DMS53 treated with DMSO at 0.1 percent for 48 hours (cell line): ENCODE results near the gene NSMCE4A.
"Not testable (repeated sequence)": the region's sequence is repeated elsewhere in the genome, so short reads cannot be mapped to it uniquely, and the experiment has no call there.

Experiments
- DNase-seq: peaks from one replicate; lab custom pipeline; 2025; ENCODE audit not compliant: unreplicated experiment; lab: John Stamatoyannopoulos, UW

The NSMCE4A gene, protein sequence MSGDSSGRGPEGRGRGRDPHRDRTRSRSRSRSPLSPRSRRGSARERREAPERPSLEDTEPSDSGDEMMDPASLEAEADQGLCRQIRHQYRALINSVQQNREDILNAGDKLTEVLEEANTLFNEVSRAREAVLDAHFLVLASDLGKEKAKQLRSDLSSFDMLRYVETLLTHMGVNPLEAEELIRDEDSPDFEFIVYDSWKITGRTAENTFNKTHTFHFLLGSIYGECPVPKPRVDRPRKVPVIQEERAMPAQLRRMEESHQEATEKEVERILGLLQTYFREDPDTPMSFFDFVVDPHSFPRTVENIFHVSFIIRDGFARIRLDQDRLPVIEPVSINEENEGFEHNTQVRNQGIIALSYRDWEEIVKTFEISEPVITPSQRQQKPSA

DNA sequence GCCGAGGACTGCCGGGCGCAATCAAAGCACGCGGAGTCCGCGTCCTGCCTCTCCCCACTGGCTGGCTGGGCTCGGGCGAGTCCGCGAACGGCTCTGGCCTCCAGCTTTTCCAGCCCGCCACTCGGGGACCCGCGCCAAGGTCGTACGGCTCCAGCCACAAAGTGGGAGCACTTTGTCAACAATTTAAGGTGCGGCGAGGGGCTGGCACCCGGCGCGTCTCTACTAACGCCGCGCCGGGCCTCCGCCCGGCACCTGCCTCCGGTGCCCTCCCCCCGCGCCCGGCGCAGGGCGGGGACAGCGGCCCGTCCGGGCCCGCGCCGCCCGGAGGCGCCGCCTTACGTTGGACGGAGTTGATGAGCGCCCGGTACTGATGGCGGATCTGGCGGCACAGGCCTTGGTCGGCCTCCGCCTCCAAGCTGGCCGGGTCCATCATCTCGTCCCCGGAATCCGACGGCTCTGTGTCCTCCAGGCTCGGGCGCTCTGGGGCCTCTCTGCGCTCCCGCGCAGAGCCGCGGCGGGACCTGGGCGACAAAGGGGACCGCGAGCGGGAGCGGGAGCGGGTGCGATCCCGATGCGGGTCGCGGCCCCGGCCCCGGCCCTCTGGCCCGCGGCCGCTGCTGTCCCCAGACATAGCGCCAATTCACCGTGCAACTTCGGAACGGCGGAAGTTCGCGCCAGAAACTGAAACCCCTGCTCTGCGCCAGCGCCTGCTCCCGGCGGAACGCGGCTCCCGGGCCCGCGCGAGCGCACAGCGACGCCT is at the start of gene NSMCE4A:
NSMCE4A (minus strand) TSS at position 683 of the 760 bp plus-strand sequence; CDS start at position 631, 52 bp downstream.
- DNase-seq, result peak; percentile 66

DNA sequence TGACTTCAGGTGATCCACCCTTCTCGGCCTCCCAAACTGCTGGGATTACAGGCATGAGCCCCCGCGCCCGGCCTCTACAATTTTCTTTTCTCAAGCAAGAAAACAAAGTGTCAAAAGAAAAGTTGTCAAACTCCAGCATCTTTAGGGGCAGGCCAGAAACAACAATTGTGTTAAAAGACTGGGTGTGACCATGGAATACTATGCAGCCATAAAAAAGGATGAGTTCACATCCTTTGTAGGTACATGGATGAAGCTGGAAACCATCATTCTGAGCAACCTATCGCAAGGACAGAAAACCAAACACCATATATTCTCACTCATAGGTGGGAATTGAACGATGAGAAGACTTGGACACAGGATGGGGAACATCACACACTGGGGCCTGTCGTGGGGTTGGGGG is 48.2 kb upstream of the NSMCE4A start:
- DNase-seq, result not testable (repeated sequence)

DNA sequence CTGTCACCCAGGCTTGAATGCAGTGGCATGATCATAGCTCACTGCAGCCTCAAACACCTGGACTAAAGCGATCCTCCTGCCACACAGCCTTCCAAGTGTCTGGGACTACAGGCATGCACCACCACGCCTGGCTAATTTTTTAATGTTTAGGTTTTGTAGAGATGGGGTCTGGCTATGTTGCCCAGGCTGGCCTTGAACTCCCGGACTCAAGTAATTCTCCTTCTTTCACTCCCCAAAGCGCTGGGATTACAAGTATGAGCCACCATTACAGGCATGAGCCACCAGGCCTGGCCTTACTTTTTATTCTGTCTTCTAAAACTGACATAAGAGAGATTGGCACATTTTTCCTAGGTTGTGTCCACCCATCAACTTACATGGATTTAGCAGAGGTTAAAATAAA is 47.3 kb upstream of the NSMCE4A start:
- DNase-seq, result no peak

DNA sequence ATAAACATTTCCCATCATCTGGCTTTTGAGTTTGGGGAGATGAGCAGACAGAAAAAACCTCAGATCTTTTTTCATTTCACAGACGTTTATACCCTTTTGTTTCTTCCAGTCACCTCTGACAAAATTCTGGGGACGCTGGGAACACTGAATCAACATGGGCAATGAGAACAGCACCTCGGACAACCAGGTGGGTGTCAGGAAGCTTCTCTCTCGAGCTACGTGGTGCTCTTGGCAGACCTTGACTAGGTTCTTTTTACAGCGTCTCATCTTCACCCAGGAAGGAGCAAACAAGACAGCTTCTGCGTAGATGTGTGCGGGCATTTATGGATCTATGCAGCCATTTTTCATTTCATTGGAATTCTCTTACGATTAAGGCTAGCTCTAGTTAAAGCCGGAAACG is 46.8 kb upstream of the NSMCE4A start:
- DNase-seq, result no peak

DNA sequence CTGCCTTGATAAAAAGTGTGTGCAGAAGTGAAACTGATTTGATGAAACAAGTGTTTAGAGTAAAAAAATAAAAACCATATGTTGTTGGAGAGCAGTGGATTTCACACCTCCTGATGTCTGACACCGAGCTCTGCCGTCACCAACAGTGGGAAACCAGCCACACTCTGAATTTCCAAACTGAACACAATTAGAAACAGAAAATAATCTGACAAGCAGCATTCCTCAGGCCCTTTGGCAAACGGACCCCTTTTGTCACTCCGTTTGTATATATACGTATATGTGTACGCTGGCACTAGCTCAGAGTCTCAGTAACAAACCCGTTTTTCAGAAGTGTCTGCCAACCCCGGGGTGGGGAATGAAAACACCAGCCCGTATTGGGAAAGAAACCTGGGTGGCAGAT is 46.4 kb upstream of the NSMCE4A start:
- no peak for DNase-seq

DNA sequence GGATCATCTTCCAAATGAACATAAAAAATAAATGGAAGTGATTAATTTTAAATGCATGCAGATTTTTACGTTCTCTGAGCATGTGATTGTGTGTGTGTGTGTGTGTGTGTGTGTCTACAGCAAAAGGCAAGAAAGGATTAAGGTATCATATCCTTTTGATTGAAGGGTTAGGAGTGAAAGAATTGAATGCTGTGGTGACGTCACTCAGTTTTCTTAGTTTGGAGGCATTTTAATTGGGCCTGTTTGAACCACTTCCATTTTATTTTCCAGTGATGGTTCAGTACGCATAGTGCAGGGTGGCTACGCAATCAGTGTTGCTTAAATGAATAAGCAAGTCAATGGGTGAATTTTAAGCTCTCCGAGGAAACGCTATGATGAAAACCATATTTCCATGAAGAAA is 45.2 kb upstream of the NSMCE4A start:
- DNase-seq, result no peak

DNA sequence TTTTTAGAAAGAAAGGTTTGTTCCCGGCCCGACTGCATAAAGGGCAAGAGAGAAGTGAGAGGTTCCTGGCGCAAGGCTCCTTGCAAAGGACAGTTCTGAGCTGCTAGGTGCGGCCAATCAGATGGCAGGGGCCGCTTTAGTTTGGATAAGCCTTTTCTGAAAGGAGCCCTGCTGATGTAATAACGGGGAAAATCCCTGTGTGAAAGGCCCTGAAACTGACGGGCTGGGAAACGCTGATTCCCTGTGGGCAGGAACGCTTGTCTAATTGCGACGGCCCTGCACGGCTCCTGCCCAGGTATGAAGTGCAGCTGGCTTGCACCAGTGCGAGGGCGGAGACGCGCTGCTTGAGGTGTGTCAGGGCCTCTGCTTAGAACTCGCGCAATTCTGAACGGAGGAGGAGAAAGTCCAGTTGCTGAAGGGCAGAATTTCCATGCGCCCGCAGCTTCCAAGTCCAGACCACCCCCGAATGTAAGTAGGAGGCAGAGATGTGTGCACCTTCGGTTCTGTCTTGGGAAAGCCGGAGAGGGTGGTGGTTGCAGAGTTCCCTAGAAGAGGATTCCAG is 44.5 kb upstream of the NSMCE4A start:
- peak; percentile 80 for DNase-seq

DNA sequence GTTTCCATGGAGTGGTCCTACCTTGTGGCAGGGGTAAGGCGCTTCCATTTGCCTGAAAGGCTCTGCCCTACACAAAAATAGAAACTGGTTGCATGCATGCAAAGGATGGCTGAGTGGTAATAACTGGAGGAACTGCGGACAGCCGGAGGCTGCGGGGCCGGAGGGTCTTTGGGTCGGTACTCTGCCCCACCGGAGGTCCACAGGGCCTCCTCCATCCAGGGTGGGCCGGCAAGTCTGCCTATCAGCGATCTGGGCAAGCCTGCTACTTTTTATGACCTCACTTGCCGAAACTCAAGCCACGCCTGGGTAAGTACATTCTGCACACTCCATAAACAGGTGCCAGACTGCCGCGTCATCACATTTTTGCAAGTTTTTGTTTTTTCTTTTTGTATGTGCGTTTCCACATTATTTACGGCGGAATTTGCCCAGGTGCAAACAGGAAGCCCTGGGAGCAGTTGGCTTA is 44.0 kb upstream of the NSMCE4A start:
- DNase-seq, result no peak

DNA sequence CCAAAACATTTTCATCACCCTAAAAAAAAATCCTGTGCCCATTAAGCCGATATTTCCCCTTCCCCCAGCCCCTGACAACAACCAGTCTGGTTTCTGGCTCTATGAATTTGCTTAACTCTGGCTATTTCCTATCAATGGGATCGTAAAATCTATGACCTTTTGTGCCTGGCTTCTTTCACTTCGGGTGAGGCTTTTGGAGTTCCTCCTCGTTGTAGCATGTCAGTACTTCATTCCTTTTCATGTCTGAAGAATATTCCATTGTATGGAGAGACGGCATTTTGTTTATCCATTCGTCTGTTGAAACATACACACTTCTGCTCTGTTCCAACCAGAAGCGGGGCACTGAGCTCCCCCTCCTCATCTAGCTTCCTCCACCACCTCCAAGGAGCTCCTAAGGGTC is 43.5 kb upstream of the NSMCE4A start:
- DNase-seq, result no peak

DNA sequence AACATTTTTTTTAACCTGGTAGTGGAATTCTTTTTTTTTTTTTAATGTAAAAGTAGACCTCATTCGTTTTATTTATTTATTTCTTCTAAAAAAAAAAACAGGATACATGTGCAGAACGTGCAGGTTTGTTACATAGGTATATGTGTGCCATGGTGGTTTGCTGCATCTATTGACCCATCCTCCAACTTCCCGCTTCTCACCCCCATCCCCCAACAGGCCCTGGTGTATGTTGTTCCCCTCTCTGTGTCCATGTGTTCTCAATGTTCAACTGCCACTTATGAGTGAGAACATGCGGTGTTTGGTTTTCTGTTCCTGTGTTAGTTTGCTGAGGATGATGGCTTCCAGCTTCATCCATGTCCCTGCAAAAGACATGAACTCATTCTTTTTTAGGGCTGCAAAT is 42.9 kb upstream of the NSMCE4A start:
- not testable (repeated sequence) for DNase-seq

DNA sequence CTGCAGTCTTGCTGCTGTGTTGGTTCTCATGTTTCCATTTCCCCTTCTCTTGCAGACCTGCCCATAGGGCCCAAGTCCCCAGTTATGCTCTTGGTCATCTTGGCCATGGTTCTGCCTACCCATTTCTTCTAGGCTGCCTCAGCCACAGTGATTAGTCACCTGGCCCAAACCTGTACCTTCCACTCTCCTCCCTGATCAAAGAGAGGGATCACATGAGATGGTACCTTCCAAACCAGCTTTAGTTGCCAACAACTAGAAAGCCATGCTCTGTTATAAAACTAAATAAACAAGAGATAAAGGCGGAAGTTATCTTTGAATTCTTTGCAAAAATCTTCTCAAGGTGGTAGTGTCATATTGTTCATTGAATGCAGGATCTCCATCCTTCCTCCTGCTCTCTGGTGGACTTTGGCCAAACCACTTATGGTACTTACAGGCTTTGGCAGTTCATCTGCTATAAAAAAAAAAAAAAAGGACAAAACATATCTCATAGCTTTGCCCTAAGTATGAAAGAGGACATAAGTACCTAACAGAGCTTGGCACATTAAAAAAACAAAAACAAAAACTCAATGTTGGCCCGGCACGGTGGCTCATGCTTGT is 39.7 kb upstream of the NSMCE4A start:
- peak; percentile 21 for DNase-seq

DNA sequence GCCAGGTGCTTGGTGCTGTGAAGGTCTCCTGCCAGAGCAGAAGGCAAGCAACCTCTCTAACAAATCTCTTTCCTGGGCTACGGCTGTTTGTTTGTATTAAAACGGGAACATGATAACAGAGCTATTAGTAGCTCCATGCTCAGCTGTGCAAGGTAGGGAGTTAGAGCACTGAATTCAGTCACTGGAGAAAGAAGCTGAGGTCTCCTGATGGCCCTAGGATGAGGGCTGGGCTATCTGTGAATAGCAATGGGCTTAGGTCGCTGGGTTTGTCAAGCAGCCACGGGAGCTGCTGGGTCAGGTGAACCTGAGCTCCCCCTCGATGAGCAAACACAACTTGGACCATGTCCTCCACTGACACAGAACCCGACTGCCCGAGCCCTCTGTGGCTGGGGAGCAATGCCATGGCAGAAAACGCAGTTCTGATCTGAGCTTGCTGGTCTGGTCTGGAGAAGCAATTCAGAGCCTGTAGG is 38.3 kb upstream of the NSMCE4A start:
- DNase-seq, result no peak

DNA sequence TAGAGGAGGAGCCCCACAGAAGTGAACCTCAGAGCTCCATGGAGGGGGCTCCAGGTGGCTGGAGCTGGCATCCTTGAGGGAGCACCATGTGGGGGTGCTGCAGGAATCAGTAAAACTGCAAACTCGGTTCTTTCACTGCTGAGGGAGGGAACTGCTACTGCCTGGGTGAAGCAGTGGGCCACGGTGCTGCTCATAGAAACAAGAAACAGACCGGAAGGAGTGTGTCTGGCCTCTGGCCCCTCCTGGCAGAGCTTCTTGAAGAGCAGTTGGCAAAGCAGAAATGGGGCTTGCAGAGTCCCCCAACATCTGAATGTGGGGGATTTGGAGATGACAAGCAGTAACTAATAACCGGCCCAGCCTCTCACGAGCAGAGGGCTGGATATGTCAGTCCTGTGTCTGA is 37.7 kb upstream of the NSMCE4A start:
- DNase-seq, result no peak

DNA sequence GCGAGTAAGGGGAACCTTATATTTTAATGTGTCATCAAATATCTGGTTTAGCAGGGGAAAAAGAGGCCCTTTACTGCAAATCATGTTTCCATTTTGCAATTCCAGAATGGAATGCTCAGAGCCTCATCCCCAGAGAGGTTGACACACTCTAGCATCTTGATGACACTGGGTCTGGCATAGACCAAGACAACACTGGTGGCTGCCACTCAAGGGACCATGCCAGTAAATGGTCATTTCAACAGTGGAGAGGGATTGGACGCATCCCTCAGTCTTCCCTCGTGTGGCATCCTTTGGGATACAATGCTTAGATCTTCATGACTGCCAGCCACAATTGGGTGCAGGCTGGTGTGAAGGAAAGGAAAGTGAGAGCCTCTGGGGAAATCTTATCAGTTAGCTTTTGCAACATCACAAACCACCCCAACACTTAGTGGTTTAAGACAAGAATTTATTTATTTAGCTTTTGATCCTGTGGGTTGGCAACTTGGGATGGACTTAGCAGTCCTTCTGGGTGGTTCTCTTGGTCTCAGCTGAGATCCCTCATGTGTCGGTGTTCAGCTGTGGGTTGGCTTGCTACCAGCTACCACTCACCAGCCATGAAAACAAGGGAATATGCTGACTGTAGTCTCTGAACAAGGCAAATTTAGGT is 35.5 kb upstream of the NSMCE4A start:
- no peak for DNase-seq

DNA sequence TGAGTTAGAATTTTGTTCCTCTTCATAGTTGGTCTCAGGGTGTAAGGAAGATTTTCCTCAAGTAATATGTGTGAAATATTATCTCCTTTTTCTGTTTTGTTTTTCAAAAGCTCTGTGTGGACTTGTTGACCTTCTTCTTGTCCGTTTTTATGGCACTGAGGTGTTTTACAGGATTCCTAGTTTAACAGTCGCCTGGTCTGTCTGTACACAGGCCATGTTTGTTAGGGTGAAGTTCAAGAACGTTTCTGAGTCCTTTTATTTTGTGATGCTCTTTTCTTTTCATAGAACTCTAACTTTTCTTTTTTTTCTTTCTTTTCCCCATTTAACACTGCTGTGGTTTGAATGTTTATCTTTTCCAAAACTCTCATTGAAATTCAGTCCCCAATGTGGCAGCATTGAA is 32.4 kb upstream of the NSMCE4A start:
- no peak for DNase-seq

DNA sequence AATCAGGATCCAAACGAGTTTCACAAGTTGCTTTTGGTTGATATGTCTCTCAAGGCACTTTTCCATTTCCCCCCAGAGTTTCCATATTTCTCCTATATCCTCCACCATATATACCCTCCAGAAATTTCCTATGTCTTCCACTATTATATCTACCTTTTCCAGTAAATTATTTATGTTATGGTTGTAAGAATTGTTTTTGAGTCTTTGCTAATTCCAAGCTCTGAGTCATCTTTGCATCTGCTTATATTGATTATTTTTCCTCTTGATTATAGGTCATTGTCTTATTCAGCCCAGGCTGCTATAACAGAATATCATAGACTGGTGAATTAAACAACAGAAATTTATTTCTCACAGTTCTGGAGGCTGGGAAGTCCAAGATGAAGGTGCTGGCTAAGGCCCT is 26.7 kb upstream of the NSMCE4A start:
- no peak for DNase-seq

DNA sequence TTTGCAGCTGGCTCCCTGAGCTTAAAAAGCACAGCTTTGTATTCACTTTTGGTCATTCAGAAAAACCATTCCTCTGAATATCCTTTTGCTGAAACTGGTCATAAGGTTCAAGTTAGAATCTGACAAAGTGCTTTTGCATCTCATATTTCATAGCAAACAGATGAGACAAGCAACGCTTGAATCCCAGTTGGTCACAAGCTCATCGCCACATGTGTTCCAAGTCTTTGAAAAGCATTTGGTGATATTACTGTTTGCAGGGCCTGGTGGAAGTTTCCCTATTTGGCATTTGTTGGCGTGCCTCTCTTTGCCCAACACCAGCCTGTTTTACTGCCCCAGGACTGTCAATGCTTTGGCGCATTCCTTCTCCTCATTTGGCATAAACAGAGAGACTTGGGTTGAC is 24.3 kb upstream of the NSMCE4A start:
- no peak for DNase-seq

DNA sequence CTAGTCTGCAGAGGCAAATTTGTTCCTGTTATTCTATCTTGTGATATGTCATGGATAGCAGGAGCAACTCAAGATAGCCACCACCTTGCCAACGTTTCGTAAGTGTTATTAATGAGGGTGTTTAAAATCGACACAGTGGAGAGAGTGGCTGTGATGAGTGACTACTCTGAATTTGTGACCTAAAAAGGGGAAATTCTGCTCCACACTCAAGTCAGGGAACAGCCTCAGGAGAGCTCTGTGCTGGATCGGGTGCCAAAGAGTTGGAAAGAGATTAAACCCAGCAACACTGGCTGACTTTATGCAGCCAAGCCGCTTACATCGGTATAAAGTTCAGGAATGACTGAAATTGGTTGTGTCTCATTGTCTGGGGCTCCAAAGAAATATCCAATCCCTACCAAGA is 23.4 kb upstream of the NSMCE4A start:
- DNase-seq, result no peak

DNA sequence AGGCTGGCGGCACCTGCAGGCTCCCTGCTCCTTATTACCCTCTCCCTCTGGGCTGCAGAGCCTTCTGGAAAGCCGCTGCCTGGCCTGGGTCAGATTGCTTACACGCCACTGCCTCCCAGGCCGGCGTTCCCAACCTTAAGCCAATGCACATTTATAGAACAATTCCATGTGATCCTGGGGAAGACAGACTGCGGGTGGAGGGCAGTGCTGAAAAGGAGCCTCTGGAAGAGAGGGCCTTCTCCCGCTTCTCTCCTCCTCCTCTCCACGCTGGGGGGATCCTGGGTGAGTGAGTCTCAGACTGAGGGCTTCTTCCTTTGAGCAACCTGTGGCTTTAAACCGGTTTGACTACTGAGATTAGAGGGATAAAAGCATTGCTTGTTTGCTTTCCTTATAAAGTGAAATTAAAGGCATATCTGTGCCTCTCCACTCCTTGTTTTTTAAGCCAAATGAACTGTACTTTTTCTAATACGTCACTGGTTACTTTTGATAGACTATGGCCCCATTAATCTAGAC is 19.5 kb upstream of the NSMCE4A start:
- peak; percentile 81 for DNase-seq

DNA sequence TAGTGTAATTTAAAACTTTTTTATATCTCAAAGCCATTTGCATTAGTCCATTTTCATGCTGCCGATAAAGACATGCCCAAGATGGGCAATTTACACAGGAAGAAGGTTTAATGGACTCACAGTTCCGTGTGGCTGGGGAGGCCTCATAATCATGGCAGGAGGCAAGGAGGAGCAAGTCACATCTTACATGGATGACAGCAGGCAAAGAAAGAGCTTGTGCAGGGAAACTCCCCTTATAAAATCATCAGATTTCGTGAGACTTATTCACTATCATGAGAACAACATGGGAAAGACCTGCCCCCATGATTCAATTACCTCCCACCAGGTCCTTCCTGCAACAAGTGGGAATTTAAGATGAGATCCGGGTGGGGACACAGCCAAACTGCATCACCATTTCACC is 16.7 kb upstream of the NSMCE4A start:
- DNase-seq, result not testable (repeated sequence)
